ENCODE data around the gene PDE4A. TPM values are rescaled to one million over a fixed set of nuclear protein-coding genes. Genes with fewer than 3 reads are reported as not detected.
A peak's percentile ranks its signal among the peaks of the same experiment; 100 is the strongest.

Gene PDE4A
- total RNA-seq, 1 experiment from 2014 or later, result 3.7 TPM

DNA sequence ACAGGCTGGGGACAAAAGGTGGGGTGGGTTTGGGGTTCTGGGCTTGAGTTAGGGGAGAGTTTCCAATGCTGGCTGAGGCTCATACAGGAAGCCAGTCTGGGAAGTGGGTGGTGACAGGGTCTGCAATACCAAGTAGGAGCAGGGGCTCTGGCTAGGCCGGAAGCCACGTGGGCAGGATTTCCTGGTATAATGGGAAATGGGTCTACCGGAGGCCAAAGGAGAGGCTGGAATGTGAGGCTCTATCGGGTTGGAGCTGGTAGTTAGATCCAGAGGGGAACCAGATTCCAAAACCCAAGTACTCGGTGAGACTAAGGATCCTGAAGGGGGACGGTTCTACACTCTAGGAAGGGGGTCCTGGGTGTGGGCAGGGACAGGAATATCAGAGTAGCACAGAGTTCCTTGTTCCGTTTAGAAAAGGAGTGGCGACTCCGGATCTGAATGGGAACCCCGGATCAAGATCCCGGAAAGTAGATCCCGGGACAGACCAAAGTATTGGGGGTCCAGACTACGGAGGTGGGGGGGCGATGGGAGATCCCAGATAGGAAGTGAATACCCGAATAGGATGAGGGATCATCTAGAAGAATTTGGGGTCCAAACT is 17.8 kb upstream of the PDE4A start:
- Histone ChIP-seq H3K4me1 (no peaks in the 10 kb centered on the region), H3K36me3 (ENCODE audit: control insufficient read depth, insufficient read depth, low read length) (peaks cover 1% of the 10 kb centered on the region; the same call in 1 of the 2 replicates), H3K9me3 (no peaks in the 10 kb centered on the region), H3K4me3 (ENCODE audit: low read depth, low read length) (peak overlapping the region; percentile 99), H3K27me3 (replicated peaks; ENCODE audit: control insufficient read depth, insufficient read depth, low read length) (no peaks in the 10 kb centered on the region)
- peak overlapping the region; percentile 97 for H3K27ac Mint-ChIP-seq (ENCODE audit: unreplicated experiment)
- CTCF ChIA-PET, result interaction anchor here (0.6 to 2.4 kb wide), 3 partner anchors 10 to 462 kb away, joined by 3 to 14 read pairs (median 4); no protein-coding TSS in a partner anchor
- intact Hi-C loops (cut with micrococcal nuclease; ENCODE audit: unreplicated experiment), result loop anchor here (2.0 kb wide), 1 partner anchor 166 kb away; the partner anchor contains the start of gene CDKN2D
- H3K27me3 Mint-ChIP-seq (ENCODE audit: insufficient read depth, unreplicated experiment), result peaks cover 6% of the 10 kb centered on the region
- peaks cover 54% of the 10 kb centered on the region for H3K36me3 Mint-ChIP-seq (ENCODE audit: insufficient read depth, unreplicated experiment)
- peak overlapping the region; percentile 93 for H3K4me3 Mint-ChIP-seq (ENCODE audit: unreplicated experiment)
- TF ChIP-seq, protein P1, sequence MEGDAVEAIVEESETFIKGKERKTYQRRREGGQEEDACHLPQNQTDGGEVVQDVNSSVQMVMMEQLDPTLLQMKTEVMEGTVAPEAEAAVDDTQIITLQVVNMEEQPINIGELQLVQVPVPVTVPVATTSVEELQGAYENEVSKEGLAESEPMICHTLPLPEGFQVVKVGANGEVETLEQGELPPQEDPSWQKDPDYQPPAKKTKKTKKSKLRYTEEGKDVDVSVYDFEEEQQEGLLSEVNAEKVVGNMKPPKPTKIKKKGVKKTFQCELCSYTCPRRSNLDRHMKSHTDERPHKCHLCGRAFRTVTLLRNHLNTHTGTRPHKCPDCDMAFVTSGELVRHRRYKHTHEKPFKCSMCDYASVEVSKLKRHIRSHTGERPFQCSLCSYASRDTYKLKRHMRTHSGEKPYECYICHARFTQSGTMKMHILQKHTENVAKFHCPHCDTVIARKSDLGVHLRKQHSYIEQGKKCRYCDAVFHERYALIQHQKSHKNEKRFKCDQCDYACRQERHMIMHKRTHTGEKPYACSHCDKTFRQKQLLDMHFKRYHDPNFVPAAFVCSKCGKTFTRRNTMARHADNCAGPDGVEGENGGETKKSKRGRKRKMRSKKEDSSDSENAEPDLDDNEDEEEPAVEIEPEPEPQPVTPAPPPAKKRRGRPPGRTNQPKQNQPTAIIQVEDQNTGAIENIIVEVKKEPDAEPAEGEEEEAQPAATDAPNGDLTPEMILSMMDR (IDR thresholded peaks at IDR 0.05; ENCODE audit: insufficient read depth in 1 of 2, low read depth in 1 of 2, low read length in 1 of 2, severe bottlenecking in 1 of 2, unreplicated experiment in 1 of 2), result no peak
- BruUV-seq (replicated peaks), result no TSS peak
- no peaks in the 10 kb centered on the region for H3K4me1 Mint-ChIP-seq (ENCODE audit: low read depth, unreplicated experiment)
- H3K9me3 Mint-ChIP-seq (ENCODE audit: unreplicated experiment), result no peaks in the 10 kb centered on the region
- peak; percentile 44 to 55 for DNase-seq
- POLR2A ChIA-PET, result no interaction called here

DNA sequence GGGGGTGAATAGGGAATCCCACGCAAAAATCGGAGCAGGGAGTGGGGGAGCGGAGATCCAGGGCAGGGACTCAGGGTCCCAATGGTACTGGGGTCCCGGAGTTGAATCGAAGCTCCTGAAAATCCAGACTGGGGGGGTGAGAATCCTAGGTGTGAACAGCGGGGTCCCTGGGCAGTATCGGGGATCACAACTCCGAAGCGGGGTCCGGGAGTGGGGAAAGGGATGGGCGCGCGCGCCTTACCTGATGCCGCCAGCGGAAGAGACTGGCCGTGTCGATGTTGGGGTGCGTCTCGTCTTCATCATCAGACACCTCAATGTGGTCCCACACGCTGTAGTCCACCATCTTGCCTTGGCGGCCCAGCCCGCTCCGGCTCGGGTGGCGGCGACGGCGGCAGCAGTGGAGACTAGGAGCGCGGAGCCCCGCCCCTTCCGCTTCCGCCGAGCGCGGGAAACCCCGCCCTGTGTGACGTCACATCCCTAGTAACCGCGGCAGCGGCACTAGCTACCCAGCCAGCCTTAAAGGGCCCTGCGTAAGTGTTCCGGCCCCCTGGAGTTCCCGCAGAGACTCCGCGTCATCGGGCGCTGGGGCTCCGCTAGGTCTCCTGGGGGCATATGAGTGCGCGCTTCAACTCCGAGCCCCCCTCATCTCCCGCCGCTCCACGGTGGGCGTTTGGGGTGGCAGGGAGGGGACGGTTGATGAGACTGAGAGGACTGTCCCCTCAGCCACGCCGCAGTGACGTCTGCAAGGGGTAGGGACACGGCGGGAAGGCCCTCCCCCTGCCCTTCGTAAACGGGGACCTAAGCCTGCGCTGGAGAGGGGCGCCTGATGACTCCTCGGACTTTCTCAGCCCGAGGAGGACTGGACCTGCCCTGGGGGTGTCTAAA is 17.0 kb upstream of the PDE4A start, which contains the start of gene CDC37:
Gene CDC37 (minus strand): TSS at position 406 of the 885 bp plus-strand sequence. CDS start 63 bp downstream, at position 343.
- intact Hi-C loops (cut with micrococcal nuclease; ENCODE audit: unreplicated experiment), result loop anchor here (2.0 kb wide), 1 partner anchor 165 kb away; the partner anchor contains the start of gene CDKN2D
- H3K9me3 Mint-ChIP-seq (ENCODE audit: unreplicated experiment), result no peaks in the 10 kb centered on the region
- H3K4me1 ChIP-seq, result no peaks in the 10 kb centered on the region
- H3K4me1 Mint-ChIP-seq (ENCODE audit: low read depth, unreplicated experiment), result no peaks in the 10 kb centered on the region
- peaks cover 46% of the 10 kb centered on the region for H3K36me3 Mint-ChIP-seq (ENCODE audit: insufficient read depth, unreplicated experiment)
- peak within 1 kb of the TSS; percentile 99 for H3K4me3 ChIP-seq (ENCODE audit: low read depth, low read length)
- H3K36me3 ChIP-seq (ENCODE audit: control insufficient read depth, insufficient read depth, low read length), result 0 out of 2 replicates have a peak, but pooled peaks cover 1% of the 10 kb centered on the region
- H3K9me3 ChIP-seq, result no peaks in the 10 kb centered on the region
- H3K27me3 ChIP-seq (replicated peaks; ENCODE audit: control insufficient read depth, insufficient read depth, low read length), result no peaks in the 10 kb centered on the region
- DNase-seq, result peak; percentile 94 to 96
- ChIA-PET POLR2A (interaction anchor here (0.6 to 1.4 kb wide), 4 partner anchors 13 to 127 kb away, joined by 3 to 8 read pairs (median 4); partner anchors contain the start of genes RAVER1 and TYK2), CTCF (interaction anchor here (0.5 to 2.4 kb wide), 17 partner anchors 12 to 538 kb away, joined by 3 to 14 read pairs (median 4); partner anchors contain the start of genes PDE4A and TYK2)
- H3K27me3 Mint-ChIP-seq (ENCODE audit: insufficient read depth, unreplicated experiment), result peaks cover 8% of the 10 kb centered on the region
- TF ChIP-seq, protein P1 (IDR thresholded peaks at IDR 0.05; ENCODE audit: insufficient read depth in 1 of 2, low read depth in 1 of 2, low read length in 1 of 2, severe bottlenecking in 1 of 2, unreplicated experiment in 1 of 2), result no peak
- peak within 1 kb of the TSS; percentile 93 for H3K4me3 Mint-ChIP-seq (ENCODE audit: unreplicated experiment)
- BruUV-seq (replicated peaks), result TSS peak; percentile 40
- H3K27ac Mint-ChIP-seq (ENCODE audit: unreplicated experiment), result peak within 1 kb of the TSS; percentile 97
